ENCODE data around the gene EXD1.

EXD1 gene

GRCh38 chr15:41276831-41277230, 46.3 kb upstream of the EXD1 start:
- Histone ChIP-seq H3F3A (ENCODE audit: insufficient read depth, low read length) (no peaks in the 10 kb centered on the region), H3K4me1 (ENCODE audit: insufficient read depth, low read length, severe bottlenecking) (no peaks in the 10 kb centered on the region), H4K20me1 (ENCODE audit: insufficient read depth, low read length) (no peaks in the 10 kb centered on the region), H3K9ac (ENCODE audit: low read length) (no peak overlapping the region), H3K36me3 (ENCODE audit: insufficient read depth, low read length) (peaks cover 28% of the 10 kb centered on the region; the same call in 1 of the 2 replicates), H3K27ac (ENCODE audit: low read depth, low read length, poor library complexity, severe bottlenecking) (no peak overlapping the region), H3K27me3 (ENCODE audit: insufficient read depth, low read length) (no peaks in the 10 kb centered on the region), H2AFZ (ENCODE audit: low read length) (no peak overlapping the region), H3K9me2 (ENCODE audit: low read depth, low read length) (no peaks in the 10 kb centered on the region), H3K4me2 (ENCODE audit: low read length) (no peak overlapping the region), H3K79me2 (ENCODE audit: insufficient read depth, low read length) (no peaks in the 10 kb centered on the region), H3K4me3 (ENCODE audit: low read depth, low read length, poor library complexity, severe bottlenecking) (no peak overlapping the region), H3K9me3 (ENCODE audit: low read length) (no peaks in the 10 kb centered on the region)
- TF ChIP-seq CTCF (IDR thresholded peaks at IDR 0.05; ENCODE audit: low read length) = no peak
- no peak for TF ChIP-seq EZH2 (IDR thresholded peaks at IDR 0.05; ENCODE audit: borderline replicate concordance, low read length)

- Histone ChIP-seq H3K4me3 (ENCODE audit: low read depth, low read length, poor library complexity, severe bottlenecking) (no peak overlapping the region), H3K27me3 (ENCODE audit: insufficient read depth, low read length) (no peaks in the 10 kb centered on the region), H2AFZ (ENCODE audit: low read length) (no peak overlapping the region), H3K79me2 (ENCODE audit: insufficient read depth, low read length) (no peaks in the 10 kb centered on the region), H3F3A (ENCODE audit: insufficient read depth, low read length) (no peaks in the 10 kb centered on the region), H3K36me3 (ENCODE audit: insufficient read depth, low read length) (peaks cover 26% of the 10 kb centered on the region), H3K4me1 (ENCODE audit: insufficient read depth, low read length, severe bottlenecking) (no peaks in the 10 kb centered on the region), H3K4me2 (ENCODE audit: low read length) (no peak overlapping the region), H3K9me3 (ENCODE audit: low read length) (no peaks in the 10 kb centered on the region), H3K27ac (ENCODE audit: low read depth, low read length, poor library complexity, severe bottlenecking) (no peak overlapping the region), H3K9ac (ENCODE audit: low read length) (no peak overlapping the region), H4K20me1 (ENCODE audit: insufficient read depth, low read length) (no peaks in the 10 kb centered on the region), H3K9me2 (ENCODE audit: low read depth, low read length) (no peaks in the 10 kb centered on the region)
- no peak for TF ChIP-seq EZH2 (IDR thresholded peaks at IDR 0.05; ENCODE audit: borderline replicate concordance, low read length)
- TF ChIP-seq CTCF (IDR thresholded peaks at IDR 0.05; ENCODE audit: low read length) = no peak
These were observed 39.3 kb upstream of the EXD1 start for GRCh38 chr15:41269887-41270286.

- Histone ChIP-seq H3K9me2 (ENCODE audit: low read depth, low read length) (no peaks in the 10 kb centered on the region), H3K9me3 (ENCODE audit: low read length) (no peaks in the 10 kb centered on the region), H3K4me3 (ENCODE audit: low read depth, low read length, poor library complexity, severe bottlenecking) (no peak overlapping the region), H3K9ac (ENCODE audit: low read length) (no peak overlapping the region), H4K20me1 (ENCODE audit: insufficient read depth, low read length) (no peaks in the 10 kb centered on the region), H3K79me2 (ENCODE audit: insufficient read depth, low read length) (no peaks in the 10 kb centered on the region), H3K27me3 (ENCODE audit: insufficient read depth, low read length) (no peaks in the 10 kb centered on the region), H2AFZ (ENCODE audit: low read length) (no peak overlapping the region), H3K36me3 (ENCODE audit: insufficient read depth, low read length) (peaks cover 38% of the 10 kb centered on the region), H3K27ac (ENCODE audit: low read depth, low read length, poor library complexity, severe bottlenecking) (no peak overlapping the region), H3K4me1 (ENCODE audit: insufficient read depth, low read length, severe bottlenecking) (peaks cover 10% of the 10 kb centered on the region), H3K4me2 (ENCODE audit: low read length) (no peak overlapping the region), H3F3A (ENCODE audit: insufficient read depth, low read length) (no peaks in the 10 kb centered on the region)
- TF ChIP-seq EZH2 (IDR thresholded peaks at IDR 0.05; ENCODE audit: borderline replicate concordance, low read length) (no peak), CTCF (IDR thresholded peaks at IDR 0.05; ENCODE audit: low read length) (no peak)
These were observed 33.4 kb upstream of the EXD1 start for GRCh38 chr15:41263891-41264351.

Data from OCI-LY1 (cell line).